Measurements from ENCODE around the gene LRG1.

LRG1 gene

DNA sequence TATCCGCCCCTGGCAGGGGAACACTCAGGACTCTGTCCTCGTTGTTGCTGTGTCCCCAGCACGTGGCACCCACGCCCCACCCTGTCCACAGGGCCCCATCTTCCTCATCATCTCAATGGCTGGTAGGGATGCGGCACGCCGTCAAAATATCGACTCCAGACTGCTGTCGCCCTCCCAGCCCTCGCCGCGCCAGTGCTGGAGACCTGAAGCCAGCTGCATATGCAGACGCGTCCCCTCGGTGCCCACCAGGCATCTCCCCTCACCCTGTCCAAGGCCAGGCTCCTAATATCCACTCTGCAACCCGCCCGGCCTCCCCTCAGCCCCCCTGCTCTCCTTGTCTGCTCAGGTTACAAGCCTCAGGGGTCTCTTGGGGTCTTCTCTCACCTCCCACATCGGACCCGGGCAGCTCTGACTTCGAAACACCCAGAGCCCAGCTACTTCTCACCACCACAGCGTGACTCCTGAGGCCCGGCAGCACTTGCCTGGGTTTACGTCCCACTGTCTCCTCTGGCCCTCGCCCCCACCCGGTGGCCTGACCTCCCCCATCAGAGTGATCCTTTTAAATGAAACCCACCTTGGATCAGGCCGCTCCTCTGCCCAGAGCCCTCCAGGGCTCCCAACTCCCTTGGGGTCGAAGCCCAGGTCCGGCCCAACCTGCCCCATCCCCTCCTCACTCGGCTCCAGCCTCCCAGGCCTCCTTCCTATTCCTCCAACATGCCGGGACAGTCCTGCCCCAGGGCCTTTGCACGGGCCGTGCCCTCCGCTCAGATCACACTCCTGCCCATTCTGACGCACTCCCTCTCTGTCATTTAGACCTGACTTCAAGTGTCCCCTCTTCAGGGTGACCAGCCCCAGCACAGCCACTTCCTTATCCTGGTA, 34.0 kb downstream of the LRG1 start:
- Histone ChIP-seq H3K4me3 (ENCODE audit: low read depth, low read length) (no peak overlapping the region), H3K4me1 (ENCODE audit: control insufficient read depth, insufficient read depth, low read length) (no peaks in the 10 kb centered on the region), H3K27ac (ENCODE audit: extremely low read depth, low read depth, low read length) (no peak overlapping the region), H3K9me3 (ENCODE audit: control insufficient read depth, insufficient read depth, low read depth, low read length) (no peaks in the 10 kb centered on the region), H3K36me3 (ENCODE audit: control insufficient read depth in 2 of 2, insufficient read depth in 1 of 2, low read length in 2 of 2) (peaks cover 0 to 58% of the 10 kb centered on the region in 2 experiments; a peak in 2 of 3 replicates)
- POLR2A ChIA-PET, result no interaction called here
- CTCF ChIA-PET, result interaction anchor here (0.6 kb wide), 2 partner anchors 10 to 380 kb away, joined by 3 to 4 read pairs; no protein-coding TSS in a partner anchor
- no peak for TF ChIP-seq ZSCAN18 (tag by site-specific recombination; IDR thresholded peaks at IDR 0.05)
- TF ChIP-seq SP3 (tag by site-specific recombination; IDR thresholded peaks at IDR 0.05), result no peak
- no peak for TF ChIP-seq SALL2 (tag by site-specific recombination; IDR thresholded peaks at IDR 0.05; ENCODE audit: borderline replicate concordance)
- TF ChIP-seq RBAK (tag by site-specific recombination; IDR thresholded peaks at IDR 0.05), result no peak
- TF ChIP-seq ZNF521 (tag by site-specific recombination; IDR thresholded peaks at IDR 0.05), result no peak
- TF ChIP-seq TRIM28 (IDR thresholded peaks at IDR 0.05; ENCODE audit: borderline replicate concordance, low read length), result no peak
- TF ChIP-seq ZBTB21 (tag by site-specific recombination; IDR thresholded peaks at IDR 0.05), result no peak
- TF ChIP-seq, protein P1, sequence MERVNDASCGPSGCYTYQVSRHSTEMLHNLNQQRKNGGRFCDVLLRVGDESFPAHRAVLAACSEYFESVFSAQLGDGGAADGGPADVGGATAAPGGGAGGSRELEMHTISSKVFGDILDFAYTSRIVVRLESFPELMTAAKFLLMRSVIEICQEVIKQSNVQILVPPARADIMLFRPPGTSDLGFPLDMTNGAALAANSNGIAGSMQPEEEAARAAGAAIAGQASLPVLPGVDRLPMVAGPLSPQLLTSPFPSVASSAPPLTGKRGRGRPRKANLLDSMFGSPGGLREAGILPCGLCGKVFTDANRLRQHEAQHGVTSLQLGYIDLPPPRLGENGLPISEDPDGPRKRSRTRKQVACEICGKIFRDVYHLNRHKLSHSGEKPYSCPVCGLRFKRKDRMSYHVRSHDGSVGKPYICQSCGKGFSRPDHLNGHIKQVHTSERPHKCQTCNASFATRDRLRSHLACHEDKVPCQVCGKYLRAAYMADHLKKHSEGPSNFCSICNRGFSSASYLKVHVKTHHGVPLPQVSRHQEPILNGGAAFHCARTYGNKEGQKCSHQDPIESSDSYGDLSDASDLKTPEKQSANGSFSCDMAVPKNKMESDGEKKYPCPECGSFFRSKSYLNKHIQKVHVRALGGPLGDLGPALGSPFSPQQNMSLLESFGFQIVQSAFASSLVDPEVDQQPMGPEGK (tag by site-specific recombination; IDR thresholded peaks at IDR 0.05), result 0 out of 2 replicates have a peak, but pooled peaks have one; percentile 15
- TF ChIP-seq GFI1B (tag by site-specific recombination; IDR thresholded peaks at IDR 0.05), result no peak
- TF ChIP-seq ZNF2 (tag by site-specific recombination; IDR thresholded peaks at IDR 0.05), result no peak
- no peak for TF ChIP-seq ZNF280C (tag by site-specific recombination; IDR thresholded peaks at IDR 0.05)
- no peak for TF ChIP-seq ZNF148 (tag by site-specific recombination; IDR thresholded peaks at IDR 0.05; ENCODE audit: borderline replicate concordance)
- peak; percentile 25; the same call in 1 of the 2 replicates for TF ChIP-seq KLF8 (tag by site-specific recombination; IDR thresholded peaks at IDR 0.05)
- TF ChIP-seq ZBTB7A (tag by site-specific recombination; IDR thresholded peaks at IDR 0.05; ENCODE audit: low read depth), result peak; percentile 42; the same call in 1 of the 2 replicates
- peak; percentile 100 for TF ChIP-seq ZNF623 (tag by site-specific recombination; IDR thresholded peaks at IDR 0.05)
- TF ChIP-seq, protein P2, sequence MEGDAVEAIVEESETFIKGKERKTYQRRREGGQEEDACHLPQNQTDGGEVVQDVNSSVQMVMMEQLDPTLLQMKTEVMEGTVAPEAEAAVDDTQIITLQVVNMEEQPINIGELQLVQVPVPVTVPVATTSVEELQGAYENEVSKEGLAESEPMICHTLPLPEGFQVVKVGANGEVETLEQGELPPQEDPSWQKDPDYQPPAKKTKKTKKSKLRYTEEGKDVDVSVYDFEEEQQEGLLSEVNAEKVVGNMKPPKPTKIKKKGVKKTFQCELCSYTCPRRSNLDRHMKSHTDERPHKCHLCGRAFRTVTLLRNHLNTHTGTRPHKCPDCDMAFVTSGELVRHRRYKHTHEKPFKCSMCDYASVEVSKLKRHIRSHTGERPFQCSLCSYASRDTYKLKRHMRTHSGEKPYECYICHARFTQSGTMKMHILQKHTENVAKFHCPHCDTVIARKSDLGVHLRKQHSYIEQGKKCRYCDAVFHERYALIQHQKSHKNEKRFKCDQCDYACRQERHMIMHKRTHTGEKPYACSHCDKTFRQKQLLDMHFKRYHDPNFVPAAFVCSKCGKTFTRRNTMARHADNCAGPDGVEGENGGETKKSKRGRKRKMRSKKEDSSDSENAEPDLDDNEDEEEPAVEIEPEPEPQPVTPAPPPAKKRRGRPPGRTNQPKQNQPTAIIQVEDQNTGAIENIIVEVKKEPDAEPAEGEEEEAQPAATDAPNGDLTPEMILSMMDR (tag by site-specific recombination; IDR thresholded peaks at IDR 0.05), result no peak
- no peak for TF ChIP-seq ZNF654 (tag by site-specific recombination; IDR thresholded peaks at IDR 0.05; ENCODE audit: low read depth)
- no peak for TF ChIP-seq ZNF174 (tag by site-specific recombination; IDR thresholded peaks at IDR 0.05)
- TF ChIP-seq ZNF426 (tag by site-specific recombination; IDR thresholded peaks at IDR 0.05), result no peak
